ENCODE results near the gene NPC2.

- TF ChIP-seq CTCF (conservative IDR thresholded peaks at IDR 0.05; ENCODE audit: low read depth, low read length) = no peak
- TF ChIP-seq RAD21 (IDR thresholded peaks at IDR 0.05; ENCODE audit: low read length) = no peak
- no peak for TF ChIP-seq MXI1 (IDR thresholded peaks at IDR 0.05; ENCODE audit: borderline replicate concordance, low read depth, low read length)
- TF ChIP-seq POLR2A (IDR thresholded peaks at IDR 0.05; ENCODE audit: low read depth, low read length) = no peak
- TF ChIP-seq SMC3 (IDR thresholded peaks at IDR 0.05; ENCODE audit: low read depth, low read length) = no peak
- TF ChIP-seq RCOR1 (IDR thresholded peaks at IDR 0.05; ENCODE audit: insufficient replicate concordance, low read length) = no peak
These were observed 33.1 kb downstream of the NPC2 start for GRCh38 chr14:74459976-74460375.
